H1 (cell line): ENCODE results near the gene BTBD1. TPM values are rescaled to one million over a fixed set of nuclear protein-coding genes. Genes with fewer than 3 reads are reported as not detected.

ENCODE experiments used
- CTCF ChIA-PET: fragments of 300-600 bp; sonication (Branson Sonifier 250); formaldehyde crosslinking; loops from one replicate; lab custom pipeline; 2021; ENCODE audit not compliant: partially characterized antibody; lab: Charles Lee
- POLR2A ChIA-PET: fragments of 300-600 bp; sonication (Branson Sonifier 250); formaldehyde crosslinking; loops from one replicate; lab custom pipeline; 2021; ENCODE audit warnings: inconsistent platforms; ENCODE audit not compliant: partially characterized antibody; lab: Charles Lee
- DNase-seq, 2 experiments: peaks; one replicate each; pipeline versions ENCODE4 v3.0.0 to v3.0.0-alpha.2; 2010 to 2022; ENCODE audit warnings: low spot score in 2 of 2, low read depth in 1 of 2, mixed read lengths in 1 of 2
- FAIRE-seq: peaks from 2 replicates; lab custom pipeline; 2011; peaks lifted over from hg19 to GRCh38; lab: Jason Lieb, UNC
- H2AFZ ChIP-seq: 2 replicates; pipeline ENCODE4 v1.8.1; 2012; ENCODE audit warnings: low read length, inconsistent platforms
- H2AK5ac ChIP-seq: 2 replicates; pipeline ENCODE4 v1.6.1; 2013; ENCODE audit warnings: low read depth, low read length
- H2BK120ac ChIP-seq: replicated peaks from 2 replicates; pipeline ENCODE3; 2013; ENCODE audit warnings: low read depth, low read length, inconsistent platforms
- H2BK12ac ChIP-seq: 2 replicates; pipeline ENCODE4 v1.6.1; 2013; ENCODE audit warnings: low read depth, low read length
- H2BK15ac ChIP-seq: 2 replicates; pipeline ENCODE4 v1.6.1; 2013; ENCODE audit warnings: low read length
- H2BK20ac ChIP-seq: 2 replicates; pipeline ENCODE4 v1.6.1; 2013; ENCODE audit warnings: low read length
- H2BK5ac ChIP-seq: 2 replicates; pipeline ENCODE4 v1.6.1; 2013; ENCODE audit warnings: low read depth, low read length
- H3K14ac ChIP-seq: 2 replicates; pipeline ENCODE4 v1.6.1; 2013; ENCODE audit warnings: inconsistent platforms; ENCODE audit not compliant: insufficient read length
- H3K18ac ChIP-seq: 2 replicates; pipeline ENCODE4 v1.6.1; 2013; ENCODE audit warnings: low read length; ENCODE audit errors: extremely low read depth
- H3K23ac ChIP-seq: 2 replicates; pipeline ENCODE4 v1.6.1; 2013; ENCODE audit warnings: inconsistent platforms; ENCODE audit not compliant: insufficient read length
- H3K23me2 ChIP-seq: 2 replicates; pipeline ENCODE4 v1.6.1; 2013; ENCODE audit warnings: low read depth, low read length
- H3K27ac ChIP-seq: 2 replicates; pipeline ENCODE4 v1.6.1; 2011; ENCODE audit warnings: low read depth, low read length, inconsistent platforms
- H3K27me3 ChIP-seq, 4 experiments: replicated peaks in 1 of 4; 1 replicate in 1 of 4; 2 replicates in 3 of 4; pipeline versions ENCODE4 v1.6.1 to v1.8.1; 2011 to 2013; ENCODE audit warnings: low read length in 3 of 4, mild to moderate bottlenecking in 3 of 4, inconsistent platforms in 2 of 4, mixed read lengths in 2 of 4, moderate library complexity in 1 of 4; ENCODE audit not compliant: control insufficient read depth in 3 of 4, insufficient read depth in 3 of 4; ENCODE audit errors: extremely low read depth in 1 of 4
- H3K36me3 ChIP-seq, 4 experiments: 2 replicates each; pipeline versions ENCODE4 v1.6.1 to v1.8.1; 2011 to 2013; ENCODE audit warnings: mild to moderate bottlenecking in 4 of 4, low read length in 3 of 4, moderate library complexity in 2 of 4, control low read depth in 1 of 4, inconsistent platforms in 1 of 4; ENCODE audit not compliant: insufficient read depth in 4 of 4, control insufficient read depth in 2 of 4
- H3K4ac ChIP-seq: replicated peaks from 2 replicates; pipeline ENCODE3; 2013; ENCODE audit warnings: low read length, low read depth, mixed read lengths, inconsistent platforms; ENCODE audit not compliant: insufficient read length
- H3K4me1 ChIP-seq, 4 experiments: replicated peaks in 1 of 4; 1 replicate in 1 of 4; 2 replicates in 3 of 4; pipeline versions ENCODE4 v1.6.1 to v1.8.1; 2011 to 2013; ENCODE audit warnings: low read length in 3 of 4, inconsistent platforms in 2 of 4, mixed read lengths in 1 of 4; ENCODE audit not compliant: insufficient read depth in 4 of 4, control insufficient read depth in 3 of 4
- H3K4me2 ChIP-seq, 2 experiments: 2 replicates each; pipeline versions ENCODE4 v1.6.1 to v1.8.1; 2011 to 2013; ENCODE audit warnings: low read depth in 2 of 2, low read length in 2 of 2, control low read depth in 1 of 2, inconsistent platforms in 1 of 2, mild to moderate bottlenecking in 1 of 2; ENCODE audit not compliant: insufficient read depth in 1 of 2
- H3K4me3 ChIP-seq, 4 experiments: fragments of 200-600, 300-600 bp in 1 of 4; sonication (generic), shearing (Covaris generic), sonication (Bioruptor Twin) in 1 of 4; 2 replicates each; pipeline versions ENCODE4 v1.5.1 to v1.8.1; 2011 to 2016; ENCODE audit warnings: low read length in 4 of 4, low read depth in 3 of 4, control low read depth in 2 of 4, inconsistent platforms in 2 of 4, mild to moderate bottlenecking in 2 of 4, mixed read lengths in 1 of 4, moderate library complexity in 1 of 4; ENCODE audit not compliant: insufficient read depth in 2 of 4; ENCODE audit errors: extremely low read depth in 1 of 4
- H3K56ac ChIP-seq: replicated peaks from 2 replicates; pipeline ENCODE3; 2013; ENCODE audit warnings: low read depth, mild to moderate bottlenecking, mixed read lengths, low read length, inconsistent platforms; ENCODE audit not compliant: insufficient read length
- H3K79me1 ChIP-seq: 2 replicates; pipeline ENCODE4 v1.6.1; 2013; ENCODE audit warnings: low read depth, low read length, control low read depth
- H3K79me2 ChIP-seq, 2 experiments: 2 replicates each; pipeline versions ENCODE4 v1.6.1 to v1.8.1; 2012 to 2013; ENCODE audit warnings: low read length in 2 of 2, mild to moderate bottlenecking in 2 of 2, inconsistent platforms in 1 of 2; ENCODE audit not compliant: insufficient read depth in 2 of 2, control insufficient read depth in 1 of 2
- H3K9ac ChIP-seq, 4 experiments: replicated peaks in 1 of 4; 1 replicate in 1 of 4; 2 replicates in 3 of 4; pipeline versions ENCODE4 v1.6.1 to v1.8.1; 2011 to 2013; ENCODE audit warnings: low read depth in 3 of 4, low read length in 3 of 4, control low read depth in 2 of 4, mild to moderate bottlenecking in 2 of 4, moderate library complexity in 2 of 4, inconsistent platforms in 1 of 4; ENCODE audit errors: extremely low read depth in 1 of 4
- H3K9me3 ChIP-seq, 2 experiments: 2 replicates each; pipeline versions ENCODE4 v1.6.1 to v1.8.1; 2012 to 2013; ENCODE audit warnings: mild to moderate bottlenecking in 2 of 2, moderate library complexity in 2 of 2, control low read depth in 1 of 2, inconsistent platforms in 1 of 2, low read depth in 1 of 2, low read length in 1 of 2, mixed read lengths in 1 of 2; ENCODE audit not compliant: insufficient read depth in 2 of 2
- H4K20me1 ChIP-seq, 2 experiments: replicated peaks in 1 of 2; 2 replicates each; pipeline versions ENCODE3 to v1.8.1; 2011 to 2013; ENCODE audit warnings: inconsistent platforms in 2 of 2, low read length in 2 of 2, mild to moderate bottlenecking in 1 of 2; ENCODE audit not compliant: insufficient read depth in 2 of 2, control insufficient read depth in 1 of 2
- H4K5ac ChIP-seq: 2 replicates; pipeline ENCODE4 v1.6.1; 2013; ENCODE audit warnings: low read length, low read depth, mixed read lengths, inconsistent platforms; ENCODE audit not compliant: insufficient read length
- H4K8ac ChIP-seq: 2 replicates; pipeline ENCODE4 v1.8.0; 2013; ENCODE audit warnings: mild to moderate bottlenecking, moderate library complexity, low read length, inconsistent platforms; ENCODE audit not compliant: insufficient read depth; ENCODE audit errors: extremely low read depth
- H4K91ac ChIP-seq: replicated peaks from 2 replicates; pipeline ENCODE3; 2013; ENCODE audit warnings: low read length, mixed read lengths, inconsistent platforms; ENCODE audit not compliant: insufficient read length
- BRCA1 ChIP-seq: IDR thresholded peaks from 2 replicates; pipeline ENCODE4 v1.6.1; 2012; ENCODE audit warnings: low read depth, low read length, improper control_type of control experiment
- CBX8 ChIP-seq: fragments of 300-800, 300-1000 bp; sonication (generic); IDR thresholded peaks from 2 replicates; pipeline ENCODE4 v1.7.1; 2016; ENCODE audit warnings: low read depth, low read length, borderline replicate concordance
- EP300 ChIP-seq, 2 experiments: IDR thresholded peaks; 1 replicate in 1 of 2; 2 replicates in 1 of 2; pipeline ENCODE4 v1.6.1; 2011 to 2012; ENCODE audit warnings: low read depth in 2 of 2, low read length in 2 of 2, mild to moderate bottlenecking in 2 of 2, borderline replicate concordance in 1 of 2, inconsistent platforms in 1 of 2, moderate library complexity in 1 of 2
- GABPA ChIP-seq: IDR thresholded peaks from 2 replicates; pipeline ENCODE4 v1.6.1; 2011; ENCODE audit warnings: mild to moderate bottlenecking, low read length, moderate library complexity, borderline replicate concordance; ENCODE audit not compliant: insufficient read depth
- KDM5A ChIP-seq: fragments of 200-600 bp; IDR thresholded peaks from 2 replicates; pipeline ENCODE4 v1.7.1; 2012; ENCODE audit warnings: mild to moderate bottlenecking, low read length, inconsistent platforms, mixed read lengths
- NRF1 ChIP-seq: IDR thresholded peaks from 2 replicates; pipeline ENCODE4 v1.6.1; 2011; ENCODE audit warnings: mild to moderate bottlenecking, low read depth, low read length, improper control_type of control experiment
- PHF8 ChIP-seq: fragments of 200-600 bp; sonication (generic); conservative IDR thresholded peaks from 2 replicates; pipeline ENCODE4 v1.7.1; 2012; ENCODE audit warnings: low read depth, mild to moderate bottlenecking, inconsistent platforms, low read length, moderate library complexity
- POLR2A ChIP-seq, 2 experiments: IDR thresholded peaks; 1 replicate in 1 of 2; 2 replicates in 1 of 2; pipeline ENCODE4 v1.6.1; 2011; ENCODE audit warnings: low read depth in 2 of 2, low read length in 2 of 2, mild to moderate bottlenecking in 2 of 2; ENCODE audit errors: control extremely low read depth in 1 of 2
- POLR2AphosphoS5 ChIP-seq: IDR thresholded peaks from 2 replicates; pipeline ENCODE4 v1.6.1; 2011; ENCODE audit warnings: low read depth, low read length
- SIN3A ChIP-seq, 2 experiments: IDR thresholded peaks in 1 of 2; conservative IDR thresholded peaks in 1 of 2; 2 replicates each; pipeline ENCODE4 v1.6.1; 2011 to 2012; ENCODE audit warnings: low read length in 2 of 2, improper control_type of control experiment in 1 of 2, low read depth in 1 of 2, mild to moderate bottlenecking in 1 of 2
- SIRT6 ChIP-seq: IDR thresholded peaks from one replicate; pipeline ENCODE4 v1.7.1; 2012; ENCODE audit warnings: low read length, inconsistent platforms
- SRF ChIP-seq: IDR thresholded peaks from 2 replicates; pipeline ENCODE4 v1.6.1; 2011; ENCODE audit warnings: mild to moderate bottlenecking, low read depth, low read length, moderate library complexity
- TAF1 ChIP-seq: IDR thresholded peaks from 2 replicates; pipeline ENCODE4 v1.6.1; 2011; ENCODE audit warnings: mild to moderate bottlenecking, low read depth, low read length
- TCF12 ChIP-seq: IDR thresholded peaks from 2 replicates; pipeline ENCODE4 v1.6.1; 2011; ENCODE audit warnings: low read depth, mild to moderate bottlenecking, low read length
- TEAD4 ChIP-seq: IDR thresholded peaks from 2 replicates; pipeline ENCODE4 v1.6.1; 2012; ENCODE audit warnings: low read depth, low read length, inconsistent platforms, mixed read lengths
- WGBS, 2 experiments: shearing (Covaris generic) in 1 of 2; methylation state at CpG; one replicate each; pipeline versions ENCODE4 v1.1.6 to v1.1.7; 2013 to 2015; ENCODE audit warnings: low lambda C conversion rate in 2 of 2, mixed read lengths in 2 of 2, inconsistent platforms in 1 of 2, low coverage in 1 of 2, missing lambda C conversion rate in 1 of 2; ENCODE audit not compliant: insufficient replicate concordance in 2 of 2, insufficient coverage in 1 of 2, insufficient read length in 1 of 2; ENCODE audit errors: extremely low coverage in 1 of 2, missing lambda C conversion rate in 1 of 2; 5-methylcytosine and 5-hydroxymethylcytosine counted together
- polyA plus RNA-seq, 7 experiments: library from polyadenylated mRNA; depleted of rRNA in 3 of 7; stranded (reverse) in 5 of 7; unstranded in 2 of 7; fragments of >200 nt in 5 of 7; fragments of 200-250 nt in 2 of 7; gene quantifications; 1 replicate in 5 of 7; 2 replicates in 1 of 7; 4 replicates in 1 of 7; pipeline versions ENCODE4 v1.2.1 to v1.2.3, GENCODE V29; 2011 to 2013; ENCODE audit warnings: missing spikeins in 2 of 7, mixed read lengths in 2 of 7
- total RNA-seq: library from RNA; stranded (reverse); fragmentation: NEBNext Ultra II Directional; extraction: Animal tissue kit (Norgen Biotek cat#: 25700); gene quantifications from 2 replicates; pipeline ENCODE4 v1.2.1, GENCODE V29; 2021

The BTBD1 gene
- total and polyA plus RNA-seq, 2 of the 8 experiments (the other 6 are each of a cell fraction or from before 2014, with no cell fraction given) = 18.6 to 39.5 TPM

- no peaks in the 10 kb centered on the region for H3K23me2 ChIP-seq
- no peak overlapping the region for H3K23ac ChIP-seq
- H3K4me2 ChIP-seq = no peak overlapping the region
- ChIA-PET CTCF (interaction anchor here (0.8 to 1.1 kb wide), 2 partner anchors 15 to 436 kb away, joined by 3 read pairs; no protein-coding TSS in a partner anchor), POLR2A (interaction anchor here (1.2 to 1.9 kb wide), 3 partner anchors 10 to 73 kb away, joined by 3 to 9 read pairs (median 5); partner anchors contain the start of gene RAMAC)
- H2AFZ ChIP-seq = no peak overlapping the region
- no peak overlapping the region for H2BK5ac ChIP-seq
- H3K36me3 ChIP-seq = peaks cover 0 to 7% (median 0%) of the 10 kb centered on the region in 4 experiments; a peak in 2 of 8 replicates
- FAIRE-seq (no peak), DNase-seq (no peak)
- no peaks in the 10 kb centered on the region for H3K79me2 ChIP-seq
- H4K5ac ChIP-seq = no peak overlapping the region
- H2BK20ac ChIP-seq = no peak overlapping the region
- no peak overlapping the region for H4K8ac ChIP-seq
- no peak overlapping the region for H2AK5ac ChIP-seq
- peaks cover 0 to under 1% (median 0%) of the 10 kb centered on the region in 4 experiments; a peak in 1 of 7 replicates for H3K4me1 ChIP-seq
- no peaks in the 10 kb centered on the region for H3K27me3 ChIP-seq
- H2BK15ac ChIP-seq = no peak overlapping the region
- H3K4ac ChIP-seq = no peak overlapping the region
- no peak overlapping the region for H3K4me3 ChIP-seq
- H3K79me1 ChIP-seq = no peaks in the 10 kb centered on the region
- H3K9ac ChIP-seq = no peak overlapping the region
- H3K9me3 ChIP-seq = peaks cover 0 to 3% of the 10 kb centered on the region in 2 experiments; a peak in 1 of 4 replicates
- no peak overlapping the region for H2BK120ac ChIP-seq
- H4K20me1 ChIP-seq = no peaks in the 10 kb centered on the region
- no peak overlapping the region for H3K56ac ChIP-seq
- WGBS, 2 experiments = 83% methylated on average over 2 of the region's 2 CpGs; no CpG with 5 or more reads in 1 of the 2 experiments
- no peak overlapping the region for H3K18ac ChIP-seq
- H4K91ac ChIP-seq = no peak overlapping the region
- H3K27ac ChIP-seq = no peak overlapping the region
- no peak overlapping the region for H3K14ac ChIP-seq
- H2BK12ac ChIP-seq = no peak overlapping the region
- TF ChIP-seq KDM5A = no peak
- no peak for TF ChIP-seq POLR2AphosphoS5
- TF ChIP-seq NRF1 = no peak
- no peak for TF ChIP-seq EP300 (IDR thresholded peaks at IDR 0.05; ENCODE audit: borderline replicate concordance in 1 of 2, low read depth in 2 of 2, low read length in 2 of 2)
- TF ChIP-seq POLR2A (IDR thresholded peaks at IDR 0.05; ENCODE audit: control extremely low read depth in 1 of 2, low read depth in 2 of 2, low read length in 2 of 2) = no peak
- no peak for TF ChIP-seq CBX8
- TF ChIP-seq SIRT6 = no peak
- TF ChIP-seq TEAD4 = no peak
- TF ChIP-seq TAF1 = no peak
- no peak for TF ChIP-seq PHF8
- TF ChIP-seq GABPA = no peak
- TF ChIP-seq TCF12 = no peak
- no peak for TF ChIP-seq SRF
- no peak for TF ChIP-seq BRCA1
- TF ChIP-seq SIN3A (conservative IDR thresholded peaks at IDR 0.05 in 1 of 2, IDR thresholded peaks at IDR 0.05 in 1 of 2; ENCODE audit: low read depth in 1 of 2, low read length in 2 of 2) = no peak
These were observed 72.0 kb downstream of the BTBD1 start for GRCh38 chr15:82995076-82995475.
